H1 (cell line): ENCODE measurements around the gene TMEM229B. TPM values are rescaled to one million over a fixed set of nuclear protein-coding genes. Genes with fewer than 3 reads are reported as not detected.

ENCODE experiments used
- CTCF ChIA-PET: fragments of 300-600 bp; sonication (Branson Sonifier 250); formaldehyde crosslinking; loops from one replicate; lab custom pipeline; 2021; ENCODE audit not compliant: partially characterized antibody; lab: Charles Lee
- POLR2A ChIA-PET: fragments of 300-600 bp; sonication (Branson Sonifier 250); formaldehyde crosslinking; loops from one replicate; lab custom pipeline; 2021; ENCODE audit warnings: inconsistent platforms; ENCODE audit not compliant: partially characterized antibody; lab: Charles Lee
- DNase-seq, 2 experiments: peaks; one replicate each; pipeline versions ENCODE4 v3.0.0 to v3.0.0-alpha.2; 2010 to 2022; ENCODE audit warnings: low spot score in 2 of 2, low read depth in 1 of 2, mixed read lengths in 1 of 2
- FAIRE-seq: peaks from 2 replicates; lab custom pipeline; 2011; peaks lifted over from hg19 to GRCh38; lab: Jason Lieb, UNC
- H2AFZ ChIP-seq: 2 replicates; pipeline ENCODE4 v1.8.1; 2012; ENCODE audit warnings: low read length, inconsistent platforms
- H2AK5ac ChIP-seq: 2 replicates; pipeline ENCODE4 v1.6.1; 2013; ENCODE audit warnings: low read depth, low read length
- H2BK120ac ChIP-seq: replicated peaks from 2 replicates; pipeline ENCODE3; 2013; ENCODE audit warnings: low read depth, low read length, inconsistent platforms
- H2BK12ac ChIP-seq: 2 replicates; pipeline ENCODE4 v1.6.1; 2013; ENCODE audit warnings: low read depth, low read length
- H2BK15ac ChIP-seq: 2 replicates; pipeline ENCODE4 v1.6.1; 2013; ENCODE audit warnings: low read length
- H2BK20ac ChIP-seq: 2 replicates; pipeline ENCODE4 v1.6.1; 2013; ENCODE audit warnings: low read length
- H2BK5ac ChIP-seq: 2 replicates; pipeline ENCODE4 v1.6.1; 2013; ENCODE audit warnings: low read depth, low read length
- H3K14ac ChIP-seq: 2 replicates; pipeline ENCODE4 v1.6.1; 2013; ENCODE audit warnings: inconsistent platforms; ENCODE audit not compliant: insufficient read length
- H3K18ac ChIP-seq: 2 replicates; pipeline ENCODE4 v1.6.1; 2013; ENCODE audit warnings: low read length; ENCODE audit errors: extremely low read depth
- H3K23ac ChIP-seq: 2 replicates; pipeline ENCODE4 v1.6.1; 2013; ENCODE audit warnings: inconsistent platforms; ENCODE audit not compliant: insufficient read length
- H3K23me2 ChIP-seq: 2 replicates; pipeline ENCODE4 v1.6.1; 2013; ENCODE audit warnings: low read depth, low read length
- H3K27ac ChIP-seq: 2 replicates; pipeline ENCODE4 v1.6.1; 2011; ENCODE audit warnings: low read depth, low read length, inconsistent platforms
- H3K27me3 ChIP-seq, 4 experiments: replicated peaks in 1 of 4; 1 replicate in 1 of 4; 2 replicates in 3 of 4; pipeline versions ENCODE4 v1.6.1 to v1.8.1; 2011 to 2013; ENCODE audit warnings: low read length in 3 of 4, mild to moderate bottlenecking in 3 of 4, inconsistent platforms in 2 of 4, mixed read lengths in 2 of 4, moderate library complexity in 1 of 4; ENCODE audit not compliant: control insufficient read depth in 3 of 4, insufficient read depth in 3 of 4; ENCODE audit errors: extremely low read depth in 1 of 4
- H3K36me3 ChIP-seq, 4 experiments: 2 replicates each; pipeline versions ENCODE4 v1.6.1 to v1.8.1; 2011 to 2013; ENCODE audit warnings: mild to moderate bottlenecking in 4 of 4, low read length in 3 of 4, moderate library complexity in 2 of 4, control low read depth in 1 of 4, inconsistent platforms in 1 of 4; ENCODE audit not compliant: insufficient read depth in 4 of 4, control insufficient read depth in 2 of 4
- H3K4ac ChIP-seq: replicated peaks from 2 replicates; pipeline ENCODE3; 2013; ENCODE audit warnings: low read length, low read depth, mixed read lengths, inconsistent platforms; ENCODE audit not compliant: insufficient read length
- H3K4me1 ChIP-seq, 4 experiments: replicated peaks in 1 of 4; 1 replicate in 1 of 4; 2 replicates in 3 of 4; pipeline versions ENCODE4 v1.6.1 to v1.8.1; 2011 to 2013; ENCODE audit warnings: low read length in 3 of 4, inconsistent platforms in 2 of 4, mixed read lengths in 1 of 4; ENCODE audit not compliant: insufficient read depth in 4 of 4, control insufficient read depth in 3 of 4
- H3K4me2 ChIP-seq, 2 experiments: 2 replicates each; pipeline versions ENCODE4 v1.6.1 to v1.8.1; 2011 to 2013; ENCODE audit warnings: low read depth in 2 of 2, low read length in 2 of 2, control low read depth in 1 of 2, inconsistent platforms in 1 of 2, mild to moderate bottlenecking in 1 of 2; ENCODE audit not compliant: insufficient read depth in 1 of 2
- H3K4me3 ChIP-seq, 4 experiments: fragments of 200-600, 300-600 bp in 1 of 4; sonication (generic), shearing (Covaris generic), sonication (Bioruptor Twin) in 1 of 4; 2 replicates each; pipeline versions ENCODE4 v1.5.1 to v1.8.1; 2011 to 2016; ENCODE audit warnings: low read length in 4 of 4, low read depth in 3 of 4, control low read depth in 2 of 4, inconsistent platforms in 2 of 4, mild to moderate bottlenecking in 2 of 4, mixed read lengths in 1 of 4, moderate library complexity in 1 of 4; ENCODE audit not compliant: insufficient read depth in 2 of 4; ENCODE audit errors: extremely low read depth in 1 of 4
- H3K56ac ChIP-seq: replicated peaks from 2 replicates; pipeline ENCODE3; 2013; ENCODE audit warnings: low read depth, mild to moderate bottlenecking, mixed read lengths, low read length, inconsistent platforms; ENCODE audit not compliant: insufficient read length
- H3K79me1 ChIP-seq: 2 replicates; pipeline ENCODE4 v1.6.1; 2013; ENCODE audit warnings: low read depth, low read length, control low read depth
- H3K79me2 ChIP-seq, 2 experiments: 2 replicates each; pipeline versions ENCODE4 v1.6.1 to v1.8.1; 2012 to 2013; ENCODE audit warnings: low read length in 2 of 2, mild to moderate bottlenecking in 2 of 2, inconsistent platforms in 1 of 2; ENCODE audit not compliant: insufficient read depth in 2 of 2, control insufficient read depth in 1 of 2
- H3K9ac ChIP-seq, 4 experiments: replicated peaks in 1 of 4; 1 replicate in 1 of 4; 2 replicates in 3 of 4; pipeline versions ENCODE4 v1.6.1 to v1.8.1; 2011 to 2013; ENCODE audit warnings: low read depth in 3 of 4, low read length in 3 of 4, control low read depth in 2 of 4, mild to moderate bottlenecking in 2 of 4, moderate library complexity in 2 of 4, inconsistent platforms in 1 of 4; ENCODE audit errors: extremely low read depth in 1 of 4
- H3K9me3 ChIP-seq, 2 experiments: 2 replicates each; pipeline versions ENCODE4 v1.6.1 to v1.8.1; 2012 to 2013; ENCODE audit warnings: mild to moderate bottlenecking in 2 of 2, moderate library complexity in 2 of 2, control low read depth in 1 of 2, inconsistent platforms in 1 of 2, low read depth in 1 of 2, low read length in 1 of 2, mixed read lengths in 1 of 2; ENCODE audit not compliant: insufficient read depth in 2 of 2
- H4K20me1 ChIP-seq, 2 experiments: replicated peaks in 1 of 2; 2 replicates each; pipeline versions ENCODE3 to v1.8.1; 2011 to 2013; ENCODE audit warnings: inconsistent platforms in 2 of 2, low read length in 2 of 2, mild to moderate bottlenecking in 1 of 2; ENCODE audit not compliant: insufficient read depth in 2 of 2, control insufficient read depth in 1 of 2
- H4K5ac ChIP-seq: 2 replicates; pipeline ENCODE4 v1.6.1; 2013; ENCODE audit warnings: low read length, low read depth, mixed read lengths, inconsistent platforms; ENCODE audit not compliant: insufficient read length
- H4K8ac ChIP-seq: 2 replicates; pipeline ENCODE4 v1.8.0; 2013; ENCODE audit warnings: mild to moderate bottlenecking, moderate library complexity, low read length, inconsistent platforms; ENCODE audit not compliant: insufficient read depth; ENCODE audit errors: extremely low read depth
- H4K91ac ChIP-seq: replicated peaks from 2 replicates; pipeline ENCODE3; 2013; ENCODE audit warnings: low read length, mixed read lengths, inconsistent platforms; ENCODE audit not compliant: insufficient read length
- CREB1 ChIP-seq: IDR thresholded peaks from 2 replicates; pipeline ENCODE4 v1.6.1; 2012; ENCODE audit warnings: inconsistent platforms
- E2F6 ChIP-seq: IDR thresholded peaks from 2 replicates; pipeline ENCODE4 v1.6.1; 2012; ENCODE audit warnings: inconsistent platforms
- FOSL1 ChIP-seq: IDR thresholded peaks from 2 replicates; pipeline ENCODE4 v1.6.1; 2011; ENCODE audit warnings: mild to moderate bottlenecking, low read depth, low read length, moderate library complexity; ENCODE audit not compliant: insufficient read depth
- SIRT6 ChIP-seq: IDR thresholded peaks from one replicate; pipeline ENCODE4 v1.7.1; 2012; ENCODE audit warnings: low read length, inconsistent platforms
- TAF1 ChIP-seq: IDR thresholded peaks from 2 replicates; pipeline ENCODE4 v1.6.1; 2011; ENCODE audit warnings: mild to moderate bottlenecking, low read depth, low read length
- WGBS, 2 experiments: shearing (Covaris generic) in 1 of 2; methylation state at CpG; one replicate each; pipeline versions ENCODE4 v1.1.6 to v1.1.7; 2013 to 2015; ENCODE audit warnings: low lambda C conversion rate in 2 of 2, mixed read lengths in 2 of 2, inconsistent platforms in 1 of 2, low coverage in 1 of 2, missing lambda C conversion rate in 1 of 2; ENCODE audit not compliant: insufficient replicate concordance in 2 of 2, insufficient coverage in 1 of 2, insufficient read length in 1 of 2; ENCODE audit errors: extremely low coverage in 1 of 2, missing lambda C conversion rate in 1 of 2; 5-methylcytosine and 5-hydroxymethylcytosine counted together
- polyA plus RNA-seq, 7 experiments: library from polyadenylated mRNA; depleted of rRNA in 3 of 7; stranded (reverse) in 5 of 7; unstranded in 2 of 7; fragments of >200 nt in 5 of 7; fragments of 200-250 nt in 2 of 7; gene quantifications; 1 replicate in 5 of 7; 2 replicates in 1 of 7; 4 replicates in 1 of 7; pipeline versions ENCODE4 v1.2.1 to v1.2.3, GENCODE V29; 2011 to 2013; ENCODE audit warnings: missing spikeins in 2 of 7, mixed read lengths in 2 of 7
- total RNA-seq: library from RNA; stranded (reverse); fragmentation: NEBNext Ultra II Directional; extraction: Animal tissue kit (Norgen Biotek cat#: 25700); gene quantifications from 2 replicates; pipeline ENCODE4 v1.2.1, GENCODE V29; 2021

Gene TMEM229B
- total and polyA plus RNA-seq, 2 of the 8 experiments (the other 6 are each of a cell fraction or from before 2014, with no cell fraction given): 0.73 to 0.85 TPM

- H3K56ac ChIP-seq: no peak overlapping the region
- H2BK15ac ChIP-seq: no peak overlapping the region
- H2AFZ ChIP-seq: no peak overlapping the region
- no peak overlapping the region for H3K23ac ChIP-seq
- H3K27ac ChIP-seq: no peak overlapping the region
- no peaks in the 10 kb centered on the region for H3K23me2 ChIP-seq
- H3K4me3 ChIP-seq: no peak overlapping the region
- ChIA-PET CTCF (interaction anchor here (0.7 to 21.6 kb wide), 23 partner anchors 8 to 279 kb away, joined by 3 to 446 read pairs (median 15); partner anchors contain the start of genes PIGH and PLEK2), POLR2A (interaction anchor here (0.6 kb wide), 1 partner anchor 55 kb away, joined by 3 read pairs; no protein-coding TSS in a partner anchor)
- H3K4me1 ChIP-seq: peaks cover 0 to 7% (median 2%) of the 10 kb centered on the region in 4 experiments; a peak in 3 of 7 replicates
- H4K8ac ChIP-seq: no peak overlapping the region
- no peak overlapping the region for H3K4ac ChIP-seq
- no peak overlapping the region for H2BK12ac ChIP-seq
- TF ChIP-seq TAF1: no peak
- no peak for TF ChIP-seq FOSL1
- no peak for TF ChIP-seq SIRT6
- no peak for TF ChIP-seq CREB1
- TF ChIP-seq E2F6: no peak
- no peak overlapping the region for H2BK5ac ChIP-seq
- H3K4me2 ChIP-seq: no peak overlapping the region
- H3K14ac ChIP-seq: no peak overlapping the region
- H4K91ac ChIP-seq: no peak overlapping the region
- FAIRE-seq (no peak), DNase-seq (no peak)
- no peaks in the 10 kb centered on the region for H3K79me1 ChIP-seq
- no peaks in the 10 kb centered on the region for H4K20me1 ChIP-seq
- no peak overlapping the region for H2BK20ac ChIP-seq
- H3K9ac ChIP-seq: no peak overlapping the region
- WGBS, 2 experiments: 85% methylated on average over 4 of the region's 4 CpGs; no CpG with 5 or more reads in 1 of the 2 experiments
- no peaks in the 10 kb centered on the region for H3K9me3 ChIP-seq
- H3K18ac ChIP-seq: no peak overlapping the region
- H3K27me3 ChIP-seq: no peaks in the 10 kb centered on the region
- no peaks in the 10 kb centered on the region for H3K79me2 ChIP-seq
- no peaks in the 10 kb centered on the region for H3K36me3 ChIP-seq
- H2AK5ac ChIP-seq: no peak overlapping the region
- no peak overlapping the region for H4K5ac ChIP-seq
- no peak overlapping the region for H2BK120ac ChIP-seq
These were observed 62.9 kb downstream of the TMEM229B start for GRCh38 chr14:67425608-67426007.
